ENCODE measurements around the gene RSPH3. TPM values are rescaled to one million over a fixed set of nuclear protein-coding genes. Genes with fewer than 3 reads are reported as not detected.

The RSPH3 gene
- total and polyA plus RNA-seq, 2 of the 8 experiments (the other 6 are each of a cell fraction or from before 2014, with no cell fraction given) = 0.60 to 2.7 TPM

- no peak overlapping the region for H4K5ac ChIP-seq (ENCODE audit: insufficient read length, low read depth, low read length)
- H3K27me3 ChIP-seq (replicated peaks in 1 of 4; ENCODE audit: control insufficient read depth in 3 of 4, extremely low read depth in 1 of 4, insufficient read depth in 3 of 4, low read length in 3 of 4) = no peaks in the 10 kb centered on the region
- no peak overlapping the region for H2BK20ac ChIP-seq (ENCODE audit: low read length)
- 91% methylated on average over 2 of the region's 2 CpGs; no CpG with 5 or more reads in 1 of the 2 experiments for WGBS, 2 experiments (ENCODE audit: extremely low coverage in 1 of 2, insufficient coverage in 1 of 2, insufficient read length in 1 of 2, insufficient replicate concordance in 2 of 2, low coverage in 1 of 2, low lambda C conversion rate in 2 of 2, missing lambda C conversion rate in 1 of 2)
- H2BK15ac ChIP-seq (ENCODE audit: low read length) = no peak overlapping the region
- H3K79me2 ChIP-seq (ENCODE audit: control insufficient read depth in 1 of 2, insufficient read depth in 2 of 2, low read length in 2 of 2) = no peaks in the 10 kb centered on the region
- CTCF ChIA-PET (ENCODE audit: partially characterized antibody) = interaction anchor here (0.6 to 1.1 kb wide), 2 partner anchors 46 to 853 kb away, joined by 4 read pairs; no protein-coding TSS in a partner anchor
- H3K4ac ChIP-seq (replicated peaks; ENCODE audit: insufficient read length, low read depth, low read length) = no peak overlapping the region
- no peaks in the 10 kb centered on the region for H3K36me3 ChIP-seq (ENCODE audit: control insufficient read depth in 2 of 4, insufficient read depth in 4 of 4, low read length in 3 of 4)
- H3K14ac ChIP-seq (ENCODE audit: insufficient read length) = no peak overlapping the region
- FAIRE-seq (no peak), DNase-seq (ENCODE audit: low read depth in 1 of 2, low spot score in 2 of 2) (no peak)
- H3K23me2 ChIP-seq (ENCODE audit: low read depth, low read length) = peaks cover 11% of the 10 kb centered on the region
- peaks cover 0 to 2% (median 0%) of the 10 kb centered on the region in 4 experiments; a peak in 1 of 7 replicates for H3K4me1 ChIP-seq (replicated peaks in 1 of 4; ENCODE audit: control insufficient read depth in 3 of 4, insufficient read depth in 4 of 4, low read length in 3 of 4)
- no peak overlapping the region for H2AFZ ChIP-seq (ENCODE audit: low read length)
- H3K9ac ChIP-seq (replicated peaks in 1 of 4; ENCODE audit: extremely low read depth in 1 of 4, low read depth in 3 of 4, low read length in 3 of 4) = no peak overlapping the region
- no peak overlapping the region for H2AK5ac ChIP-seq (ENCODE audit: low read depth, low read length)
- H3K4me2 ChIP-seq (ENCODE audit: insufficient read depth in 1 of 2, low read depth in 2 of 2, low read length in 2 of 2) = no peak overlapping the region
- H3K23ac ChIP-seq (ENCODE audit: insufficient read length) = no peak overlapping the region
- no peaks in the 10 kb centered on the region for H3K79me1 ChIP-seq (ENCODE audit: low read depth, low read length)
- no peak overlapping the region for H3K4me3 ChIP-seq (ENCODE audit: extremely low read depth in 1 of 4, insufficient read depth in 2 of 4, low read depth in 3 of 4, low read length in 4 of 4)
- H3K27ac ChIP-seq (ENCODE audit: low read depth, low read length) = no peak overlapping the region
- no peak overlapping the region for H2BK120ac ChIP-seq (replicated peaks; ENCODE audit: low read depth, low read length)
- POLR2A ChIA-PET (ENCODE audit: partially characterized antibody) = no interaction called here
- H3K9me3 ChIP-seq (ENCODE audit: insufficient read depth in 2 of 2, low read depth in 1 of 2, low read length in 1 of 2) = no peaks in the 10 kb centered on the region
- H2BK12ac ChIP-seq (ENCODE audit: low read depth, low read length) = no peak overlapping the region
- no peak overlapping the region for H4K8ac ChIP-seq (ENCODE audit: extremely low read depth, insufficient read depth, low read length)
- H3K18ac ChIP-seq (ENCODE audit: extremely low read depth, low read length) = no peak overlapping the region
- no peak for TF ChIP-seq POLR2AphosphoS5 (IDR thresholded peaks at IDR 0.05; ENCODE audit: low read depth, low read length)
- no peak for TF ChIP-seq JUN (IDR thresholded peaks at IDR 0.05; ENCODE audit: low read depth, low read length)
- no peak for TF ChIP-seq CHD1 (IDR thresholded peaks at IDR 0.05; ENCODE audit: low read depth, low read length)
- no peak for TF ChIP-seq TAF7 (optimal IDR thresholded peaks at IDR 0.05; ENCODE audit: borderline replicate concordance, low read depth, low read length)
- H4K20me1 ChIP-seq (replicated peaks in 1 of 2; ENCODE audit: control insufficient read depth in 1 of 2, insufficient read depth in 2 of 2, low read length in 2 of 2) = no peaks in the 10 kb centered on the region
- H2BK5ac ChIP-seq (ENCODE audit: low read depth, low read length) = no peak overlapping the region
- H3K56ac ChIP-seq (replicated peaks; ENCODE audit: insufficient read length, low read depth, low read length) = no peak overlapping the region
- H4K91ac ChIP-seq (replicated peaks; ENCODE audit: insufficient read length, low read length) = no peak overlapping the region
Measured at GRCh38 chr6:158996856-158997255, 3.1 kb downstream of the RSPH3 start.

All from H1 (cell line).